GM19025 (cell line): Measurements from ENCODE around the gene EEPD1.

ENCODE experiments used
- ATAC-seq: cut with Tn5 transposase; IDR thresholded peaks from one replicate; pipeline ENCODE4 v1.9.1; 2021; ENCODE audit warnings: mild to moderate bottlenecking, low read depth, moderate library complexity; ENCODE audit not compliant: unreplicated experiment

Gene EEPD1

DNA sequence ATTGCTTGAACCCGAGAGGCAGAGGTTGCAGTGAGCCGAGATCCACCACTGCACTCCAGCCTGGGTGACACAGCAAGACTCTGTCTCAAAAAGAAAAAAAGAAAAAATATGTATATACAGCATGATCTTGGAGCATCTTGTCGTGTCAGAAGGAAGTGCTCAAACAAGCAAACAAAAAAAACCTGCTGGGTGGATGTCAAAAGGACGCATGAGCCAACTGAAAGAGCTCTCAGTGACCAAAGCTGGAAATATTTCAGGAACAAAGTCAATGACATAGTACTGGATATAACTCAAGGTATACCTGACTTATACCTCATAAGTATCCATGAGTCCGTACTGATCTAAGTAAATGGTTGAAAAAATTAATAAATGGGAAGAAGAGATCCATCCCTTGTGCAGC lies 142.0 kb downstream of the EEPD1 start:
- no peak for ATAC-seq

GRCh38 chr7:36296284-36296683 lies 143.2 kb downstream of the EEPD1 start:
- no peak for ATAC-seq

- ATAC-seq = no peak
These were observed 144.4 kb downstream of the EEPD1 start for GRCh38 chr7:36297364-36298009.

DNA sequence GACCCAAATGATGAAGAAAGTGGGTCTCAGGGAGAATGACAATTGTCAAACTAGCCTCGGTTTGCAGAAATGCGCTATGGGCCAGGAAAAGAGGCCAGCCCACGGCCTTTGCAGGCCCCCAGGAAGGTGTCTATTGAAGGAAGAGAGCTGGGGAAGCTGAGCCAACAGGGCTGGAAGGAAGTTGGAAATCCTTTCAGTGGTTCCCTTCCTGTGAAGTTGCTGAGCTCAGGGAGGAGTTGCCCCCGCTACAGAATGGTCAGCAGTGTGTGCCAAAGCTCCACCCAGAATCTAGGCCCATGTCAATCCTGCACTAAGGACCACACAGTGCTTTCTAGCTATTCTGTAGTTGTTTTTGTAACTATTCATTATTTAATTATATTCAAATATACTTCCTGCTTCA lies 145.1 kb downstream of the EEPD1 start:
- no peak for ATAC-seq

DNA sequence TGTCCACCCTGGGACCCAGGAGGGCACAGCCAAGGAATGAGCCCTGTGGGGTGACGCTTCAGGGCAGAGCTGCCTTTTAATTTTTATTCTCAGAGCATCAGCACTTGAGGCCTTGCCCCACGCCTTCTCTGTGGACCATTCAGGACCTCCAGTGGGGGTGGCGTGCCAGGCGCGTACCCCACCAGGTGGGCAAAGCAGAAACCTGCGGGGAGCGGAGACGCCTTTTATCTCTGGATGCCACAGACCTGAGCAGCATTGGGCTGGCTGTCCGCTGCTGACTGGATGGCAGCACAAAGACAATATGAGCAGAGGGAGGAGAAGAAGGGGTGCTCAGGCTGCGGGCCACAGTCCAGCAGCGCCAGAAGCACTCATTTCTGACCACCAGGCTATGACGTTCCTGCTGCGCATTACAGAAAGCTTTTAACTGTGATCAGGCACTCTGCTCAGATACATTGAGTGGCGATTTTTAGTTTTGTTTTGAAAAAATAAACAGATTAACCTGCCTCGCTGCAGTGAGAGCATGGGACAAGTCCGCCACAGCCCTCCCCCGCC lies 146.2 kb downstream of the EEPD1 start:
- ATAC-seq = no peak

- no peak for ATAC-seq
These were observed 146.8 kb downstream of the EEPD1 start for GRCh38 chr7:36299823-36300341.

GRCh38 chr7:36300696-36301350 lies 147.8 kb downstream of the EEPD1 start:
- no peak for ATAC-seq

DNA sequence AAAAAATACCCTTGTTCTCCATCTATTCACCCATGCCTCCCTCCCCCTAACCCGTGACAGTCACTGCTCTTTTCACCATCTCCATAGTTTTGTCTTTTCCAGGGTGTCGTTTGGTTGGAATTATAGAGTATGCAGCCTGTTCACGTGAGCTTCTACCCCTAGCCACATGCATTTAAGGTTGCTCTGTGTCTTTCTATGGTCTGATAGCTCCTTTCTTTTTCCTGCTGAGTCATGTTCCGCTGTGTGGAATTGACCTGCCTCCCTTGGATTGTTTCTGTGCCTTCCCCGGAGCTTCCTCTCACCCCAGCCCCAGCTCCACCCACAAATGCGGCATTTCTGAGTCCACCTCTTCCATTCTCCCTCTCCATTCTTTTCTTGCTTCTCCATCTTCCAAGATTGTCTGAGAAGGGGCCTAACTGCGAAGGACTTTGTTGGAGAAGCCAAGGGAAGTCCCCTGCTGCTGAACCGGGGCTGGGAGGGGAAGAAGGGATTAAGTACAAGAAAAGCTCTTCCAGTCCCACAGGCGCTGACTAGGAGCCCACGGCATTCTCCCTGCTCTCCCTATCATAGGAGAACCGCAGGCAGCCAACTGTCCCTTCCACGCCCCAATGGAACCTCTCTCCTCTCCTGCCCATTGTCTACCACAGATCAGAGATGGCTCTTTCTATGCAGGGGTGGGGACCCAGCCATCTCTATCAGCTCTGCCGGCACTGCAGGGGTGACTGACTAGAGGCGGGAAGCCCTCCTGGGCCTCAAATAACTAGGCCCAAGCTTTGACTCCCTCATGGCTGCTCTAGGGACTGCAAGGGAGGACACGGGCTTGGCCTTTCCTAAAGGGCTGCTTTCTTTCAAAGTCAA lies 149.1 kb downstream of the EEPD1 start:
- no peak for ATAC-seq

DNA sequence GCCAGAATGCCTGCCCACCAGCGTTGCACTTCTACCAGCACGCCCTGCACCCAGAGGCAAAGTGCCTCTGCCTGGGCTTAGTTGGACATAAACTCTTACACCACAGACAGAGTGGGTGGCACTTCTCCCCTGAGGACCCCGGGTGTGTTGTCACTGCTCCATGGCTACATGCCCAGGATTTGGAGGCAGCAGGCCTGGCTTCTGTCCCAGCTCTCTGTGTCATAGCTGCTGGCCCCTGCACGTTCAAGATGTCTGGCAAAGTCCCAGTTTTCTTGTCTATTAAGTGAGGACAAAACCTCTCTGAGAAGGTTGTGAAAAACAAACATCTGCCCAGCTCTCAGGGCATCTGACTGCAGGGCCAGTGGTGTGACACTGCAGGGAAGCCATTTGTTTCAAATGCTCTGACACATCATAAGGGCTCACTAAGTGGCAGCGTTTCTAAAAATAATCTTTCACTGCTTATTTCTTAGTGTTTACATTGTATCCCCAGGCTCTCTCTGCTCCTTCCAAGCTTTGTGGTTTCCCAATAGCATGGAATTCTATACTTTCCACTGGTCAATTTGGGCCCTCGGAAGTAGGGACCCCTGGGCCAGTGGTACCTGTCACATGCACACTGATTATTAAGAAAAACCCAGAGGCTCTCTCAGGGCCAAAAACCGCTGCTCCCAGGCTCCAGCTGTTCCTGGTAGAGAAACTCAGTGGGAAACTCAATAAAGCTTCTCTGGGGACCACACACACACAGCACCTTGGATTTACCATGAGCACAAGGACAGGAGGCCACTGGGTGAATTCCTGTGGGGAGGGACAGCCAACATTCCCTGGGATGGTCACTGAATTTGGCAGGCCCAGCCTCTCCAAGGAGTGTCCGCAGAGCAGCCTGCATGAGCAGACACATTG lies 150.4 kb downstream of the EEPD1 start:
- ATAC-seq = no peak

DNA sequence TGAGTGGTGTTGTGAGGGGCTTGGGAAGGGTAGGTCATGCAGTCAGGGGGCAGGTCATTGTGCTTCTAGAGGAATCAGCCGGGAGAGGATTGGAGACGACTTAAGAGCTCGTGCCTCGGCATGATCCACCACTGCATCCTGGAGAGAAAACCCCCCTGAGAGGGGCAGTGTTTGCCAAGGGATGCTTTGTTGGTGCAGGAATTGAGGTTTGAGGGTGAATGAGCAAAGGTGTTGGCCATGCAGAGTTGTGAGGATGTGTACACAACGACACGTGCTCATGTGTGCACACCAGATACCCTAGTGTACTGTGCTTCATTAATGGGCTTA lies 151.0 kb downstream of the EEPD1 start:
- ATAC-seq = no peak

DNA sequence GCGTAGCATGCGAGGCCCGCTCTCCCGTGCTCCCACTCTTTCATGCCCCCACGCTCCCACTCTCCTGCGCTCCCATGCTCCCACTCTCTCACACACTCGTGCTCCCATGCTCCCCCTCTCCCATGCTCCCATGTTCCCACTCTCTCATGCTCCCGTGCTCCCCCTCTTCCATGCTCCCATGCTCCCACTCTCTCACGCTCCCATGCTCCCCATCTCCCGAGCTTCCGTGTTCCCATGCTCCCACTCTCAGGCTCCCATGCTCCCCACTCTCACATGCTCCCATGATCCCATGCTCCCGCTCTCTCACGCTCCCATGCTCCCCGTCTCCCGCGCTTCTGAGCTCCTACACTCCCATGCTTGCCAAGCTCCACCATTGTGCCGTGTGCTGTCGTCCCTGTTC lies 152.2 kb downstream of the EEPD1 start:
- ATAC-seq = no peak

DNA sequence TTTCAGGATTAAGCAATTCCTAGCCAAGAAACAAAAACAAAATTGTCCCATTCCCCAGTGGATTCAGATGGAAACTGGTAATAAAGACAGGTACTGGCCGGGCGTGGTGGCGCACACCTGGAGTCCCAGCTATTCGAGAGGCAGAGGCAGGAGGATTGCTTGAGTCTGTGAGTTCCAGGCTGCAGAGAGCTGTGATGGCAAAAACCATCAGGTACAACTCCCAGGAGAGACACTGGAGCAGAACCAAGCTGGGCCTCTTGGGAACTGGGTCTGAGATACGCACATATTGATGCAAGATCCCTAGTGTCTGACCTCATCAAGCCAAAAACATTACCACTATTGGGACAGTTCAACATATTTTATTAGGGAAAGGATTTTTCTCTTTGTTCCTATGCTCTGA lies 152.6 kb downstream of the EEPD1 start:
- no peak for ATAC-seq

GRCh38 chr7:36306222-36306621 lies 153.2 kb downstream of the EEPD1 start:
- no peak for ATAC-seq

- ATAC-seq = no peak
These were observed 153.7 kb downstream of the EEPD1 start for GRCh38 chr7:36306722-36307121.

GRCh38 chr7:36308031-36308430 lies 155.0 kb downstream of the EEPD1 start:
- ATAC-seq = no peak

DNA sequence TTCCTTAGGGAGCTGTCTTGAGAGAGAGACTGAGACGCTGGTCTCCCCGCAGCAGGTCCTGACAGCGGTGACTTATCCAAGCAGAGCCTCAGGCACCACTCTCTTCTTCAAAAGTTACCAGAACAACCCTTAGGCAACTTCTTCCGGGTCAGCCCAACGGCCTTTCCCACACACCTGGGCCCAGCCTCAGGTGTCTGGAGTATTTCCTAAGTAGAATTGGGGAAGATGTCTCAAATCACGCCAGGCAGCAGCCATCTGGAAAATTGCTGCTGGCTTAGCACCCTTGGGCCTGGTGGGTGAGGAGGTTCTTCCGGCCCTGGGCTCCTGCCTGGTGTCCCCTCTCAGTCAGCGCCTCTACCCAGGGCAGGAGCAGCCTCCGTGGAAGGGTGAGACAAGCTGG lies 156.2 kb downstream of the EEPD1 start:
- no peak for ATAC-seq

- ATAC-seq = no peak
These were observed 156.7 kb downstream of the EEPD1 start for GRCh38 chr7:36309716-36310115.

DNA sequence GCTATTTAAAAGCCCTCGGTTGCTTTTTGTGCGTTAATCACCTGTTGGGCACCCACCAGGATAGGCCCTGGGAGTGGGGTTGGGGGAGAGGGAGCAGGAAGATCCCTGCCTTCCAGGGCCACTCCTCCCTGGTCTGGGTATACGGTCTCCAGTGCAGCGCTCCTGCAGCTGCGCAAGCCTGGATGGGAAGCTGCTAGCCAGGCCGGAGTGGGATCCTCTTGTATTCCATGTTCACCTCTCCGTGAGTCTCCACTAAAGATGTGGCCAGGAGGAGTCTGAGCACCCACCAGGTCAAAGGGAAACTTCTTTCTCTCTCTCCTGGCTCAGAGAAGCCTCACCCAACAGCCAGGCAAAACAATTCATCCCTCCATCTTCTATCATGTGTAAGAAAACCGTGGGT lies 157.8 kb downstream of the EEPD1 start:
- no peak for ATAC-seq

DNA sequence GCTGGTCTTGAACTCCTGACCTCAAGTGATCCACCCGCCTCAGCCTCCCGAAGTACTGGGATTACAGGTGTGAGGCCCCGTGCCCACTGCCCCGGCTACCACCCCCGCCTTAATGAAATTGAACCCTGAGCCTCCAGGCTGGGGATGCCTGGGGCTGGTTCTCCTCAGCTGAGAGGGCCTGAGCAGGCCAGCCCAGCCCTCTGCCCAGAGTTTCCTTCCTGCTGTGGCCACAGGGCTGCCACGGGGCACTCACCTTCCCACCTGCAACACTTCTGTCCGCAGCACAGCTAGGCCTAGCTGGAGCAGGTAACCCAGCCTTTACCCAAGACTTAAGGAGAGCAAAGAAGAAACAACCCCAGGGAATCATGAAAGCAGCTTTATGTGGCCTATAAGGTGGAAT lies 158.5 kb downstream of the EEPD1 start:
- ATAC-seq = no peak
